ENCODE data around the gene FHOD3.

- TF ChIP-seq CTCF (IDR thresholded peaks at IDR 0.05) (no peak), POLR2A (IDR thresholded peaks at IDR 0.05) (no peak)
These were observed 5.8 kb downstream of the FHOD3 start for GRCh38 chr18:36303211-36303844.

Measured in uterus (tissue), 2 donors.